Eye (tissue), 1 donor: ENCODE data around the gene NPC1L1.
"Not testable (repeated sequence)": the region's sequence is repeated elsewhere in the genome, so short reads cannot be mapped to it uniquely, and the experiment has no call there.

Experiments used
- DNase-seq: peaks from one replicate; pipeline ENCODE4 v3.0.0-alpha.2; 2015

NPC1L1 gene

DNA sequence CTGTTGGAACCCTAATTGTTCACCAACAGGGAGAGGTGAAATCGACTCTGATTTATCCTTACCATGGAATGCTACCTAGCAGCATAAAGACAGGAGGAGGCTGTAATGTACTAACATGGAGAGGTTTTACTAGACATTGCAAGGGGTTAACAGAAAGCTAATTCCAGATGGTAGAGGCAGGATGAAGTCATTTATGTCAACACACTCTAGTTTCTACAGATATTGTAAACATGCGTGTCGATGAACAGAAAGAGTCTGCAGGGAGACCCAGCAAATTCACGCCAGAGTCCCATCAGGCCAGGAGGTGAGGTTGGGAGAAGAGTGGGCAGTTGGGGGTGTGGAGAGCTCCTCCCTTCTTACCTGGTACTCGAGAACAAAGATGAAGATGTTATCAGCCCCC, 7.0 kb downstream of the NPC1L1 start:
- peak; percentile 5 for DNase-seq

DNA sequence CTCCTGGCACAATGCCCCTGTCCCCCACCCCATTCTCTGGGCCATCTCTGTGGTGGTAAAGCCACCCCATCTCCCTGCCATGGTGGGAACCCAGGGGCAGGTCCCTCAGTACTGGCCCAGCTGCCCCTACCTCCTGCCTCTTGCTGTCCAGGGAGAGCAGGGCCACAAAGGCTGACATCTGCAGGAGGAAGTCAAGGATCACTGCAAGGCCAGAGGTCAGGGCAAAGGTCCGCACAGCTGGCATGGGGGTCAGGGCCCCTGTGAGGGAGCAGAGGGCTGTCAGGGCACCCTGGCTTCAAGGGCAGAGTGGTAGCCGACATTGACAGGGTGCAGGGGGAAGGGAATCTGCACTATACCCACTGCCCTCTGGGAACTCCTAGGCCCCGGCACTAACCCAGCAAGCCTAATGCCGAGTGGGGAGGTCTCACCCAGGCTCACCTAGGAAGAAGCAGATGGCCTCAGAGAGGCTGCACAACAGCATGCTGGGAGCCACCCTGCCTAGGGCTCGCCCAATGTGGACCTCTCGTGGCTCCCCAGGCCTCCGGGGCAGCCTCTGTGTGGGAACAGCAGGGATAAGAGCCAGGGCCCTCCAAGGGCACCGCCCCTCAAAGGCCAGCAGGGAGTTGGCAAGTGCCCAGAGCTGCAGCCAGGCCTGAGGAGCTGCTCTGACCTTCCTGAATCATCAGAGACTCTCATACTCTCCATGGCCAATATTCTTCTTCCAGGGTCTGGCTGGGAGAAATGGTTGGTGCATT, 7.7 kb downstream of the NPC1L1 start:
- DNase-seq, result no peak

DNA sequence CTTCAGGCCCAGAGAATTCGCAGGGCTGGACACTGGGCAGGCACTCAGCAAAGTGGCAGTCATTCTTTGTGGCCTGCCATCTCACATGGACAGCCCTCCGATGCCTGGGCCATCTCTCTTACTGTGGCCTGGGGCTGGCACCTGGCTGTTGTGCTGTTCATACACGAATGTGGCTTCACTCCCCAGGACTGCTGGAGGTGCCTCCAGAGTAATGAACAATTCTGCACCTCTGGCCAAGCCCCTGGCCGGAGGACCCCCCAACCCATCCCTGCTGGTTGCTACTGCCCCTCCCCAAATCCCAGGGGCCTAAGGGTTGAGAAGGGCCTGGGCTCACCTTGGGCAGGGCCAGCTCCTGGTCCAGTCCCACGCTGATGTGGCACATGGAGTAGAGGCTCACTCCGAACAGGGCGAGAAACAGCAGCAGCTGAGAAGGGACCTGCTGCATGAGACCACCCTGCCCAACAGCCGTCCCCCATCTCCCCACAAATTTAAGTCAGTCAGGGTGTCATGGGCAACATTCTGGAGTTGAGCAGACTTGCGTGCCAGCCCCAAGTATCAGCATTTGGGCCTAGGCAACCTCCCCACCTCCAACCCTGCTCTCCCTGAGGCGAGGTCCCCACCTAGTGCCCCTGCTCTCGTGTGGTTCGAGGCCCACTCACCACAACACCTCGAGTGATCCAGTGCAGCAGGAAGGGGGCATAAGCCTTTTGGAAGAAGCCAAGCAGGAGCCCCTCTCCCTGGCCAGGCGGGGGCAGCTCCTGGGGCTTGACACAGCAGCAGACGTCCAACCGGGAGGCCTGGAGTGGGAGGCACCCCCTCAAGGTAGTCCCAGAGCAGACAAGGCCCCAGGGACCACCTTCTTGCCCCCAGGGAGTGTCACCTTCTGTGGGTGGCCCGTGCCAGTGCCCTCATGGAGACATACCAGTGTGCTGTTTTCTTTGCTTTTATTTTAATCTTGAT, 9.4 kb downstream of the NPC1L1 start:
- DNase-seq, result no peak

DNA sequence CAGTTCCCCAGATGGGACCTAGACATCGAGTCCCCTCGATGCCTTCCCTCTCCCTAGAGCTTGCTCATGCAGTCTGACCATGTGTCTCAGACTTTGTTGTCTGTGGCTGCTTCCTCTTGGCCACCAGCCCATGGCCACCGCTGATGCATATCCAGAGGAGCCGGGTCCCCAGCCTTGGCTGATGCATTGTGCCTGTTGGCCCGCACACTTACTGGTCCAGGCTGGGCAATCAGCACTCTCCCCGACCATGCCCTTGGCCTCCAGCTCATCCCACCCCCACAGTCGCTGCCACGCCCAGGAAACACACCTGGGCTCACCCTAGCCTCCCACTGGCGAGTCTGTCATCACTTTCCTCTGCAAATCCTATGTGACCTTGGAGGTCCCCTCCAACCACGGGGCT, 10.1 kb downstream of the NPC1L1 start:
- no peak for DNase-seq

DNA sequence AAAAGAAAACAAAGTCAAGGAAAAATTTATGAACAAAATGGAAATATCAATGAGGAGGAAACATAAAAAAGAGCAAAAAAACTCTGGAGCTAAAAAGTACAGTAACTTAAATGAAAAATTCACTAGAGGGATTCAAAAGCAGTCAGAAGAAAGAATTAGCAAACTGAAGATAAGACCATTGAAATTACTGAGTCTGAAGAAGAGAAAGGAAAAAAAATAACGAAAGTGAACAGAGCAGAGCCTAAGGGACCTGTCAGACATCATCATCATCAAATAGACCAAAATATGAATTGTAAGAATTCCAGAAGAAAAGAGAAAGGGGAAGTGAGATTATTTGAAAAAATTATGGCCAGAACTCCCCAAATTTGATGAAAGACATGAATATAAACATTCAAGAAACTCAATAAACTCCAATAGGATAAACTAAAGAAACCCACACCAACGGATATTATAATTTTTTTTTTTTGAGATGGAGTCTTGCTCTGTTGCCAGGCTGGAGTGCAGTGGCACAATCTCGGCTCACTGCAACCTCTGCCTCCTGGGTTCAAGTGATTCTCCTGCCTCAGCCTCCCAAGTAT, 16.2 kb downstream of the NPC1L1 start:
- no peak for DNase-seq

DNA sequence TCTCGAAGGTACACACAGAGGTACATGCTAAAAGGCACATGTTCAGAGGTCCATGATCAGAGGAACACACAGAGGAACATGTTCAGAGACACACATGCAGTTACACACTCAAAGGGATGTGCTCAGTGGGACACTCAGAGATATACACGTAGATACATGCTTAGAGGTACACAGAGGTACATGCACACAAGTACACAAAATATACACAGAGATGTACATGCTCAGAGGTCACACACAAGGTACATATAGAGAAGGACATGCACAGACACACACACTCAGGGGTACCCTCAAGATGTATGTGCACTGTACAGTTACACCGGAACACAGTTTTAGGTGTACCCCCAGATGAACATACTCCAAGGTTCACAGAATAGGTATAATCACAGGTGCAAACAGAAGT, 18.8 kb downstream of the NPC1L1 start:
- no peak for DNase-seq

DNA sequence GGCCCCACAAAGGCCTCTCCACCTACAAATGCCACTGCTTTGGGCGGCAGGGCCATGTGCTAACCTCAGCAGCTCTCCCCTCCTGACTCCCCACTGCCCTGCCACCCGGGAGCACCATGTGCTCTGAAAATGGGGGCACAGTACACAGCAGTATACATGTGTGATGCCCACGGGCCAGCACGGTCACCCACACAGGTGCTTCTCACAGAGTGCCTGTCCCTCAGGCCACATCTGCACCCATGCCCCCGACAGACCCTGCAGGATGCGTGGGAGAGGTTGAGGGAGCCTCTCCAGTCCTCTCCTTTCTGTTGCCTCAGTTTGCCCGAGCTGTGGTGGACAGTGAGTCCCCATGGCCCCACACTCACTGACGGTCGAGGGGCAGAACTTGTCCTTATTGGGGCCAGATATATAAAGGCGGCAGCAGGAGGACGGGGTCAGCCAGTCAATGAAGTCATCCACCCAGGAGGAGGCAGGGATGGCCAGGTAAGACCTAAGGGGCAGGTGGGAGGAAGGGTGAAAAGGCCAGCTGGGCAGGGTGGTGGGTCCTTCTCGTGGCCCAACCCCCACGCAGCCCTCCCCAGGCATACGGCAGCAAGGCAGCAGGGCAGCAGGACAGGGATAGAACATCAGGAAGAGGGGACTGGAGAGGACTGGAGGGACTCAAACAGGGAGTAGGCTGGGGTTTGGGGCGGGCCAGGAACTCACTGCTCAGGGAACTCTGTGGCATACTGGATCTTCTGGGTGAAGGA, 19.6 kb downstream of the NPC1L1 start:
- DNase-seq, result no peak

DNA sequence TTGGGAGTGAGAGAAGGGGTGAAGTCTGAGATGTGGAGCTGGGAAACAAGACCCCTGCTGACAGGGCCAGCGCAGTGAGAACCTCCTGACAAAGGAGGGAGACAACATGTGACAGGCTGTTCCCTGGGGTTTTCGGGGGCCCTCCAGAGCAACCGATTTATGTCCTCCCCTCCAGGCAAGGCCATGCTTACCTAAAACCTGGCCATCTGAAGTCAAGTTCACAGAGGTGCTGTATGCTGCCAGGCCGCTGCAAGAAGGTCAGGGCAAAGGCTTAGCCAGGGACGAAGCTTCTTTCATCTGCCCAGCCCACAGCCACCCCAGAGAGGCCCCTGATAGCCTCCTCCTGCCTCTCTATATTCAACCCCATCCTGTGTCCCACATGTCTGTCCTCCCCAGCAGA, 20.6 kb downstream of the NPC1L1 start:
- DNase-seq, result no peak

DNA sequence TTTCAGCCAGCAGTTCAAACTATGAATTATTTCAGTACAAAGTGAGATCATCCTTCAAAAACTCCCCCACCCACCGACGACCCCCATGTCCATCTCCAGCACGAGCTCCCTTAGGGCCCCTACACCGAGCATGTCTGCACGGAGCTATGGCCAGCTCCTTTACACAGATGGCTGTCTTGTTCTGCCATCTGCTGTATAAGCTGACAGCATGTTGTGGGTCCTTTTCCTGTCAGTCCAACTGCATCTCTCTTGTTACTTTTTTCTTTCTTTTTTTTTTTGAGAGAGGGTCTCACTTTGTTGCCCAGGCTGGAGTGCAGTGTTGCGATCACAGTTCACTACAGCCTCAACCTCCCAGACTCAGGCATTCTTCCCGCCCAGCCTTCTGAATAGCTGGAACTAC, 21.6 kb downstream of the NPC1L1 start:
- DNase-seq, result no peak

DNA sequence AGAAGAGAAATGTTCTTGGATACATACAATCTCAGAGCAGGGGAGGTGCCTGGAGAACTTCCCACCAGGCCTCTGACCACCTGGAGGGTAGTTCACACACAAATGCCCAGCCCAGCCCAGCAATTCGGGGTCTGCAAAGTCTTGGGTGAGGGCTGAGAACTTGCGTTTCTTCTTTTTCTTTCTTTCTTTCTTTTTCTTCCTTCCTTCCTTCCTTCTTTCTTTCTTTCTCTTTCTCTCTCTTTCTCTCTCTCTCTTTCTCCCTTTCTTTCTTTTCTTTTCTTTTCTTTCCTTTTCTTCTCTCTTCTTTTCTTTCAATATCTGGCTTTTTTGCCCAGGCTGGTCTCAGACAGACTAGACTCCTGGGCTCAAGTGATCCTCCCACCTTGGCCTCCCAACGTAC, 22.4 kb downstream of the NPC1L1 start:
- no peak for DNase-seq

DNA sequence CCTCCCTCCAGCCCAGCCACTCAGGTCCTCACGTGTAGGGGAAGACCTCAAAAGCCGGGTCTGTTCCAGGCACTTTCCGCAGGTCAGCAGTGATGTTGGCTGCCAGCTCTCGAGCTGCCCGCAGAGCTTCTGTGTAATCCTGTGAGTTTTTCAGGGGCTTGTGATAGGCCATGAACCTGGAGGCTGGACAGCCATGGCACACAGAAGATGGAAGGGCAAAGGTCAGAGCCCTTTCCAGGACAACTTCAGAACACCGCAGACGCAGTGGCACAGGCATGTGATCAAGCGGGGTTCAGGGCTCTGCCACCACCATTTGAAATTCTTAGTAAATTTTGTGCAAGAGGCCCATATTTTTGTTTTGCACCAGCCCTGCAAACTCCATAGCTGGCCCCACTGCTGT, 24.0 kb downstream of the NPC1L1 start:
- no peak for DNase-seq

DNA sequence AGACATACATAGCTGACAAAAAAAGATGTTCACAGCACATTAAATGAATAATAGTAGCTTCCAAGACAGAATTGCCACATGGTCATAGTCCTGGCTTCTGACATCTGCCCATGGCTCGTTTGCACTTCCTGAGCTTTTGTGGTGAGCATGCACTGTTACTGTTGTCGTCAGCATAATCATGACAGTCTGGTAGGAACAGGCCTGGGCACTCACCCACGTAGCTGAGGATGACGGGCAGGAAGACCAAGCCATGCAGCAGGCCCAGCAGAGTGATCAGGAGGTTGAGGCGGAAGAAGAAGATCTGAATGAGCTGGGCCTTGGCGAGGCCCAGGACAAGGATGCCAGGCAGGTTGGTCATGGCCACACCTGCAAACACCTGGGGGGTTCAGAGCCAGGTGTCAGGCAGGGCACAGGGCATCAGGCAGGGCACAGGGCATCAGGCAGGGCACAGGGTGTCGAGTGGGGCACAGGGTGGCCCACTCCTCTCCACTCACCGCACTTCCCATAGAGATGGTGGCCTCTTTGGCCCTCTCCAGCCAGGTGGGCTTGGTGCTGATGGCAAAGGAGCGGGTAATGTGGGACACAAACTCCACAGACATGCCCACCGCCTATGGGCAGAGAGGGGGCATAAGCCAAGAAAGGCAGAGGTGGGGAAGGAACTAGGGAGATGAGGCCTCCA, 25.4 kb downstream of the NPC1L1 start:
- DNase-seq, result no peak

DNA sequence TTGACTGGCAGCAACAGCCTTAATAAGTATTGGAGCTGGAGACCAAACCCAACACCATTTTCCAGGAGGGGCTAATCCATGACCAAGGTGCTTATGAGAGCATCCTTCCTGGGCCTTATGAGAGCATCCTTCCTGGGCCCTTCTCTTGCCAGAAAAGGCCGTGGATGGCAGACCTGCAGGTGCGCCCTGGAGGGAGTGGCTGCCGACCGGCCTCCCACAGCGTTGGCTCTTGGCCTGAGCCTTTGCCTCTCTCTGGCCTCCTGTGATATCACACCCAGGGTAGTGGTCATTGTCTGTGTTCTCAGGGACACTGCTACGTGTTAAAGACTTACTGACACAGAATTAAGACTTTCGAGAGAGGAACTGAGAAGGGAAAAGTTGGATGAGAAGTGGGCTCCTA, 28.4 kb downstream of the NPC1L1 start:
- DNase-seq, result no peak

DNA sequence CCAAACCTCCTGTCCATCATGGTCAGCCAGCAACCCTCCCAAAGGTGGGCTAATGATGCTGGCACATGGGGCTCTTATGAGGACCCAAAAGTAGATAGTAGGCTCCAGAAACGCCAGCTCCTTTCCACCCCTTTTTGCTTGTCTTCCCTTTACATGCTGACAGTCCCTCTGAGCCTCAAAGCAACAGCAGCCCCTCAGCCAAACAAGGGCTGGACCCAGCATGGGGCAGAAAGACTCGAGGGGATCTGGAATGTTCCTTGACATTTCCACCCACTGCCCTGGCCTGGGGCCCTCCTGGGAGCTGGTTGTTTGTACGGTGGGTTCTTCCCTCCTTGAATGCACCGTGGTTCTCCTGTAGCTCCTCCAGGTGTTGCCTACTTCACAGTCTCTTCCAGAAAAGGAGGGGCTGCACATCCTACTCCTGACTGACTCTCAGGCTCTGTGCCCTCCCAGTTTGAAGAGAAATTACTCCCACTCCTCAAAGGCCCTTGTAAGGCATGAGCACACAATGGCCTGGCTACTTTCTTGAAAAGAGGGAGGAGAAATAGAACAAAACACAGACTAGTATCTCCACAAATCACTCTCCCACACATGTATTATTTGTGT, 29.2 kb downstream of the NPC1L1 start:
- DNase-seq, result no peak

DNA sequence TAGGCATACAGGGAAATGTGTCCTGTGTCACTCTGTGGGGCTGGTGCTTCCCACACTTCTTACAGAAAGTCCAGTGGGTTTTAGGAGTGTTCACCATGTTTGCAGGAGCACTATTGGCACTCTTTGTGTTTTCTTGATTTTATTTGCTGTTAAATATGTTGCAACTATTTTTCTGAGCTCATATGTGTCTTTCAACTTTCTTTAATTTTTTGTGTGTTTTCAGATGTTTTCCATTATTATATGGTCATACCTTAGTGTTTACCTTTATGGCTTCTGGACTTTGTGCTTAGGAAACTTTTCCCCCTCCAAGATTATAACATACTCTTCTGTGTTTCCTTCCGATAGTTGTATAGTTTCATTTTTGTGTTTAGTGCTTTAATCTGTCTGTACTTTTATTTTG, 29.9 kb downstream of the NPC1L1 start:
- DNase-seq, result no peak

DNA sequence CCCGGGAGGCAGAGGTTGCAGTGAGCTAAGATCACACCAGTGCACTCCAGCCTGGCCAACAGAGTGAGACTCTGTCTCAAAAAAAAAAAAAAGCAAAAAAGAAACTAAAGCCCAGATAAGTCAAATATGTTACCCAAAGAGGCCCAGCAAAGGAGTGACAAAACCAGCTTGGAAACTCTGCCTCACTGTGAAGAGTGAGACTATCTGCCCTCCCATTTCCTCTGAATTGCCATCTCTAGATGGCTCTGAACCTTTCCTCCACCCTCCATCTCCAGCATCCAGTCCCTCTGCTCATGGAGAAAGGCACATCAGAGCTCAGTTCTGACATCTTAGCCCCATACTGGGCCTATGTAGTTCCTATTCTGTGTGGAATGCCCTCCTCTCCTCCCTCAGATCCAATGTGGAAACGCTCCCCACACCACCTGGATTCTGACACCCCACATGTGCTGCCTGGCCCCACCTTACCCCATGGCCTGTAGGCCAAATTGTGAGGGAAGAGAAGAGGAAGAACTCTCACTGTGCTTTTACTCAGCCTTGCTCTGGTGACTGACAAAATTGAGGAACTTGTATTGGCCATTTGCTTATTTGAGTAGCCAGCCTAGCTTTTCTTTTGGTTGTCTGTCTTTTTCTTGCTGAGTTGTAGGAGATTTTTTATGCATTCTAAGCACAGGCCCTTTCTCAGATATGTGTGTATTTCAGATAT, 32.7 kb downstream of the NPC1L1 start:
- no peak for DNase-seq

DNA sequence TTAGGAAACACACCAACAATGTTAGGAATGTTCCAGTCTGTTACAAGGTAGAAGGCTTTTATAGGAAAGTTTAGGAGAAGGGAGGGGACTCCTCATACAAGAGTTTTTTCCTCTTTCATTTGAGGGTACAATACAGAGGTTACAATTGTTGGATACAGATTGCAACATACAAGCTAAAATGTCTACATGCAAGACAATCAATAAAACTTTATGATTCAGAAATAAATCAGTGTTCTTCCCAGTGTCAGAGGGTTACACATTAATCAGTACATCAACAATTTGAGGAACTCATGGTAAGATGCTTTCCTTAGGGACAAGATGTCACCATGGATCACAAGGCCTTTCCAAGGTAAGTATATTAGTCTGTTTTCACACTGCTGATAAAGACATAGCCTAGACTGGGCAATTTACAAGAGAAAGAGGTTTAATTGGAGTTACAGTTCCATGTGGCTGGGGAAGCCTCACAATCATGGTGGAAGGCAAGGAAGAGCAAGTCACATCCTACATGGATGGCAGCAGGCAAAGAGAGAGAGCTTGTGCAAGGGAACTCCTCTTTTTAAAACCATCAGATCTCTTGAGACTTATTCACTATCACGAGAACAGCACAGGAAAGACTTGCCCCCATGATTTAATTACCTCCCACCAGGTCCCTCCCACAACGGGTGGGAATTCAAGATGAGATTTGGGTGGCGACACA, 34.4 kb downstream of the NPC1L1 start:
- not testable (repeated sequence) for DNase-seq

DNA sequence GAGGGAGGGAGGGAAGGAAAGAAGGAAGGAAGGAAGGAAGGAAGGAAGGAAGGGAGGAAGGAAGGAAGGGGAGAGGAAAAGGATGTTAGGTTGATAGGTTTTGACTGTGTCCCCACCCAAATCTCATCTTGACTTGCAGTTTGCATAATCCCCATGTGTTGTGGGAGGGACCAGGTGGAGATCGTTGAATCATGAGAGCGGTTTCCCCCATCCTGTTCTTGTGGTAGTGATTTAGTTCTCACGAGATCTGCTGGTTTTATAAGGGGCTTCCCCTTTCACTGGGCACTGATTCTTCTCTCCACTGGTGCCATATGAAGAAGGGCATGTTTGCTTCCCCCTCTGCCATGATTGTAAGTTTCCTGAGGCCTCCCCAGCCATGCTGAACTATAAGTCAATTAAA, 35.5 kb downstream of the NPC1L1 start:
- no peak for DNase-seq

DNA sequence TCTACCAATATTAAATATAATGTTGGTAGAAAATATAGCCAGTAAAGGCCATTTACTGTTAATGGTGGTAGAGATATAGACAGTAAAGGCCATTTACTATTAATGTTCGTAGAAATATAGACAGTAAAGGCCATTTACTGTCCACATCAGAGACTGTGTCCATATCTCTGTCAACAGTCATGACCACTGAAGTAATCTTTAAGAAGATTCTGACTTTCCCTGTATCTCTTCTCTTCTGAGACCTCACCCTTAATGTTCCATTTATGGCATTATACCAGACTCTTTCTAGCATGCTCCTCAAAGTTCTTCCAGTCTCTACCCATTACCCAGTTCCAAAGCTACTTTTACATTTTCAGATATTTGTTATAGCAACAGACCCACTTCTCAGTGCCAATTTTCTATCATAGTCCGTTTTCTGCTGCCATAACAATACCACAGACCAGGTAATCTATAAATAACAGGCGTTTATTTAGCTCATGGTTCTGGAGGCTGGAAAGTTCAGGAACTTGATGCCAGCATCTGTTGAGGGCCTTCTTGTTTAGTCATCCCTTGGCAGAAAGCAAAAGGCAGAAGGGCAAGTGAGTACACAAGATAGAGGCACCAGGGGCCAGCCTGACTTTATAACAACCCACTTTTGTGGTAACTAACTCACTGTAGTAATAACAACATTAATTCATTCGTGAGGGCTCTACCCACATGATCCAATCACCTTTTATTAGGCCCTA, 42.7 kb downstream of the NPC1L1 start:
- DNase-seq, result no peak
